Measurements from ENCODE around the gene BAHCC1.

BAHCC1 gene

GRCh38 chr17:81415681-81416080, 20.4 kb downstream of the BAHCC1 start:
- H3K4me3 ChIP-seq (IDR thresholded peaks at IDR 0.05; ENCODE audit: insufficient read depth, low read depth, low read length): no peak overlapping the region
- no peak overlapping the region for H3K4me2 ChIP-seq
- no peaks in the 10 kb centered on the region for H3K4me1 ChIP-seq (ENCODE audit: low read depth, poor library complexity, severe bottlenecking)
- TF ChIP-seq CTCF (conservative IDR thresholded peaks at IDR 0.05; ENCODE audit: low read depth, low read length): no peak
- no peaks in the 10 kb centered on the region for H3K79me2 ChIP-seq (ENCODE audit: insufficient read depth, low read depth)
- peaks cover 94% of the 10 kb centered on the region for H3K27me3 ChIP-seq (ENCODE audit: insufficient read depth, low read depth)
- H4K20me1 ChIP-seq (ENCODE audit: insufficient read depth): no peaks in the 10 kb centered on the region
- H3K9ac ChIP-seq: no peak overlapping the region
- H3K27ac ChIP-seq: no peak overlapping the region
- H3K36me3 ChIP-seq (ENCODE audit: insufficient read depth): no peaks in the 10 kb centered on the region
- no peak overlapping the region for H2AFZ ChIP-seq (ENCODE audit: low read depth)

GRCh38 chr17:81416612-81417011, 21.4 kb downstream of the BAHCC1 start:
- peaks cover 96% of the 10 kb centered on the region for H3K27me3 ChIP-seq (ENCODE audit: insufficient read depth, low read depth)
- H3K4me2 ChIP-seq: no peak overlapping the region
- H3K4me1 ChIP-seq (ENCODE audit: low read depth, poor library complexity, severe bottlenecking): no peaks in the 10 kb centered on the region
- no peaks in the 10 kb centered on the region for H3K79me2 ChIP-seq (ENCODE audit: insufficient read depth, low read depth)
- no peak overlapping the region for H3K4me3 ChIP-seq (IDR thresholded peaks at IDR 0.05; ENCODE audit: insufficient read depth, low read depth, low read length)
- no peak for TF ChIP-seq CTCF (conservative IDR thresholded peaks at IDR 0.05; ENCODE audit: low read depth, low read length)
- H2AFZ ChIP-seq (ENCODE audit: low read depth): no peak overlapping the region
- no peaks in the 10 kb centered on the region for H3K36me3 ChIP-seq (ENCODE audit: insufficient read depth)
- H4K20me1 ChIP-seq (ENCODE audit: insufficient read depth): no peaks in the 10 kb centered on the region
- no peak overlapping the region for H3K9ac ChIP-seq
- H3K27ac ChIP-seq: no peak overlapping the region

- peaks cover 96% of the 10 kb centered on the region for H3K27me3 ChIP-seq (ENCODE audit: insufficient read depth, low read depth)
- no peaks in the 10 kb centered on the region for H3K79me2 ChIP-seq (ENCODE audit: insufficient read depth, low read depth)
- H3K9ac ChIP-seq: no peak overlapping the region
- H3K36me3 ChIP-seq (ENCODE audit: insufficient read depth): no peaks in the 10 kb centered on the region
- no peak overlapping the region for H3K27ac ChIP-seq
- no peaks in the 10 kb centered on the region for H4K20me1 ChIP-seq (ENCODE audit: insufficient read depth)
- TF ChIP-seq CTCF (conservative IDR thresholded peaks at IDR 0.05; ENCODE audit: low read depth, low read length): no peak
- no peak overlapping the region for H3K4me2 ChIP-seq
- no peaks in the 10 kb centered on the region for H3K4me1 ChIP-seq (ENCODE audit: low read depth, poor library complexity, severe bottlenecking)
- H2AFZ ChIP-seq (ENCODE audit: low read depth): no peak overlapping the region
- no peak overlapping the region for H3K4me3 ChIP-seq (IDR thresholded peaks at IDR 0.05; ENCODE audit: insufficient read depth, low read depth, low read length)
Measured at GRCh38 chr17:81417049-81417878, 22.0 kb downstream of the BAHCC1 start.

DNA sequence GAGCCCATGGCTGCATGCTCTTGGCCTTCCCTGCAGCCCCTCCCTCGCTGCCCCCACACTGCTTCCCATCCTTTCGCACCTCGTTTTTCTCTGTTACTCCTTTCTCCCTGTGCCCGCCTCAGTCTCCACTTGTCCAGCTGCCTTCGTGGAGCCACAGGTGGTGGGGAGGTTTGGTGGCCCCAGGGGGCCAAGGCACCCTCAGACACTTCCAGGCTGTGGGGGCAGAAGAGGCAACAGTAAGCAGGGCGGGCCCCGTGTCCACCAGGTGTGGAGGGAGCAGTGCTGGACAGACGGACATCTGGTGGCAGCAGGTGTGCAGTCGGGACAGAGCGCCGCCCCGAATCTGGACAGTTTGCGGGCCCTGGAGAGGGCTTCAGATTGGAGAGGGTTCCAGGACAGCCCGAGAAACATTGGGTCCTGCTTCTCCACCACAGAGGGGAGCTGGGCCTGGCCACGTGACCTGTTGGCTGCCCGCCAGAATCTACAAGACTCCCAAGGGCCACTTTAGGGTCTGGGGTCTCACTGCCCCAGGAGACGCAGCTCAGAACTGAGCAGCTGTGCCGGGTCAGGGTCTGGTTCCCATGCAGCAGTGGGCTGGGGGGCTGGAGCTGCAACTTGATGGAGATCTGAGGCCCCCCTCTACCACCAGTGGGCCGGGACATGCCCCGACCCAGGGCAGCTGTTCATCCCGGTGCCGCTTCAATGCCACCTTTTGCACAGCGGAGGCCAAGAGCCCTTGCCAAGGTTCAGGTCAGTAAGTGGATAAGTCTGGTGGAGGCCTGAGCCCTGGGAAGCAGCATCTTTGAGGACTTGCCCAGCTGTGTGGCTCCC, 22.8 kb downstream of the BAHCC1 start:
- Histone ChIP-seq H3K79me2 (ENCODE audit: insufficient read depth, low read depth) (no peaks in the 10 kb centered on the region), H3K9ac (no peak overlapping the region), H4K20me1 (ENCODE audit: insufficient read depth) (no peaks in the 10 kb centered on the region), H3K4me1 (ENCODE audit: low read depth, poor library complexity, severe bottlenecking) (no peaks in the 10 kb centered on the region), H3K27me3 (ENCODE audit: insufficient read depth, low read depth) (peaks cover 96% of the 10 kb centered on the region), H3K36me3 (ENCODE audit: insufficient read depth) (no peaks in the 10 kb centered on the region), H3K27ac (no peak overlapping the region), H3K4me2 (no peak overlapping the region), H3K4me3 (IDR thresholded peaks at IDR 0.05; ENCODE audit: insufficient read depth, low read depth, low read length) (no peak overlapping the region), H2AFZ (ENCODE audit: low read depth) (no peak overlapping the region)
- no peak for TF ChIP-seq CTCF (conservative IDR thresholded peaks at IDR 0.05; ENCODE audit: low read depth, low read length)
